ENCODE results near the gene NUDT6.

Gene NUDT6, protein sequence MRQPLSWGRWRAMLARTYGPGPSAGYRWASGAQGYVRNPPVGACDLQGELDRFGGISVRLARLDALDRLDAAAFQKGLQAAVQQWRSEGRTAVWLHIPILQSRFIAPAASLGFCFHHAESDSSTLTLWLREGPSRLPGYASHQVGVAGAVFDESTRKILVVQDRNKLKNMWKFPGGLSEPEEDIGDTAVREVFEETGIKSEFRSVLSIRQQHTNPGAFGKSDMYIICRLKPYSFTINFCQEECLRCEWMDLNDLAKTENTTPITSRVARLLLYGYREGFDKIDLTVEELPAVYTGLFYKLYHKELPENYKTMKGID

DNA sequence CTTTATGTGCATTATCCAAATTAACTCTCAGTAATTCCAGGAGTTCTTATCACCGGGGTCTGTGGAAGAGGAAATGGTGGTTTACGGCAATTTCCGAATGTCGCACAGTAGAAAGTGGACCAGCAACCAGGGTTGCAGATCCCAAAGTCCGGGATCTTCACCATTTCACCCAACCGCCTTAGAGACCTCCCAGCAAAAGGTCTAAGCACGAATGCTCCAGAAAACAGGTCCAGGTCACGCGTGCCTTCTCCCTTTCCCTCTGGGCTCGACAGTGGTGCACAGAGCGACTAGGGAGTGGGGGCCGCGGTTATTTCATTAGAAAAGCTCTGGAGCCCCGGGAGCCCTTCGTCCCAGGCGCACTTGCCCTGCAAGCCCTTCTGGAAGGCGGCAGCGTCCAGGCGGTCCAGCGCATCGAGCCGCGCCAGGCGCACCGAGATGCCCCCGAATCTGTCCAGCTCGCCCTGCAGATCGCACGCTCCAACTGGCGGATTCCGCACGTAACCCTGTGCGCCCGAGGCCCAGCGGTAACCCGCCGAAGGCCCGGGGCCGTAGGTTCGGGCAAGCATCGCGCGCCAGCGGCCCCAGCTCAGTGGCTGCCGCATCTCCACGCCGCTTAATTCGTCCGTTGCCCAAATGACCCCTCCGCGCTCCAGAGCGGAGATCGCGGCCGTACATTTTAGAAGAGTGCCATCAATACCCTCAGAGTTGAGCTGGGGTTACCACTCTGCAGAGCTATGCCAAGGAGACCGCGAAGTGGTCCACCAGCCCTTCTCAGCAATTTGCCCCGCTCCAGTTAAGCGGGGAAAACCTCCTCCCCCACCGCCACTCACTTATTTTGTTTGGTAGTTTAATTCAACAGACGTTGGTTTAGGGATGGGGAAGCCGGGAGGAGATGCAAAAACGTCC is at the start of gene NUDT6:
Gene NUDT6 (minus strand): TSS at position 627 of the 906 bp plus-strand sequence. CDS start 25 bp downstream, at position 602.
- Histone ChIP-seq H3K9me3 (ENCODE audit: control insufficient read depth, insufficient read depth, low read length) (no peaks in the 10 kb centered on the region), H3K4me1 (ENCODE audit: control insufficient read depth, insufficient read depth, low read length) (peaks cover 3% of the 10 kb centered on the region), H3K36me3 (ENCODE audit: control insufficient read depth, insufficient read depth, low read length) (no peaks in the 10 kb centered on the region), H3K9ac (ENCODE audit: low read depth, low read length) (peak within 1 kb of the TSS; percentile 84), H3K4me3 (ENCODE audit: low read depth, low read length) (peak within 1 kb of the TSS; percentile 91), H3K27me3 (ENCODE audit: control insufficient read depth, insufficient read depth, low read length) (no peaks in the 10 kb centered on the region)

DNA sequence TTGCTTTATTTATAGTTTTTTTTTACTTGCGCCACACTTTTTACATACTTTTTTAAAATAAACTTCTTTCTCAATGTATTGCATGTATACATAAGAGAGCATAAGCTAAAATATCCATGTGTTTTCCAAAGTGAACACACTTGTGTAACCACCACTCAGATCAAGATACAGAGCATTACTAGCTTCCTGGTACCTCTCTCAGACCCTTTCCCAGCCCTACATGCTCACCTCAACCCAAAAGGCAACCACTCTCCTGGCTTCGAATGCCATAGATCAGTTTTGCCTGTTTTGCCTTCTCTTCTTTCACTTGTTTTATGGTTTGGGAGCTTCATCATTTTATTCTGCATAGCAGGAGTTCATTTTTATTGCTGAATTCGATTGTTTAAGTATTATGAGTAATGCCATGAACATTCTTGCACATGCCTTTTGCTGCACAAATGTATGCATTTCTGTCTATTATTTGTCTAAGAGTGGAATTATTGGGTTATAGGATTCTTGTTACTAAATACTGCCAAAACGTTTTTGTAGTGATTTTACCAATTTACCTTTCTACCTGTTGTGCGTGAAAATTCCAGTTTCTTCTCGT is 45.9 kb upstream of the NUDT6 start:
- Histone ChIP-seq H3K4me3 (ENCODE audit: low read depth, low read length) (no peak overlapping the region), H3K4me1 (ENCODE audit: control insufficient read depth, insufficient read depth, low read length) (no peaks in the 10 kb centered on the region), H3K27me3 (ENCODE audit: control insufficient read depth, insufficient read depth, low read length) (no peaks in the 10 kb centered on the region), H3K36me3 (ENCODE audit: control insufficient read depth, insufficient read depth, low read length) (no peaks in the 10 kb centered on the region), H3K9ac (ENCODE audit: low read depth, low read length) (no peak overlapping the region), H3K9me3 (ENCODE audit: control insufficient read depth, insufficient read depth, low read length) (no peaks in the 10 kb centered on the region)

DNA sequence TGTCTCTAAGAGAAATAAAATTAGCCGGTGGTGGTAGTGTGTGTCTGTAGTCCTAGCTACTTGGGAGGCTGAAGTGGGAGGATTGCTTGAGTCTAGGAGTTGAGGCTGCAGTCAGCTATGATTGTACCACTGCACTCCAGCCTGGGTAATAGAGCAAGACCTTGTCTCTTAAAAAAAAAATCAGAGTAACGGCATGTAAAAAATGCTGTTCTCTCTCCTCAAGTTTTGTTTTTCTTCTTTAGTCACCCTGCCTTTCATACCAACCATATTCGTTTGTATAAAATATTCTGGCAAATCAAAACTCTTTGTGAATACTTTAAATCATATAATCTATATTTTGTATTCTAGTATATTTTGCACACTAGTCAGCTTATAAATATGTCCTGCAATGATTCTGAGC is 44.8 kb upstream of the NUDT6 start:
- no peaks in the 10 kb centered on the region for H3K27me3 ChIP-seq (ENCODE audit: control insufficient read depth, insufficient read depth, low read length)
- H3K36me3 ChIP-seq (ENCODE audit: control insufficient read depth, insufficient read depth, low read length), result no peaks in the 10 kb centered on the region
- H3K4me1 ChIP-seq (ENCODE audit: control insufficient read depth, insufficient read depth, low read length), result no peaks in the 10 kb centered on the region
- no peak overlapping the region for H3K4me3 ChIP-seq (ENCODE audit: low read depth, low read length)
- H3K9ac ChIP-seq (ENCODE audit: low read depth, low read length), result no peak overlapping the region
- H3K9me3 ChIP-seq (ENCODE audit: control insufficient read depth, insufficient read depth, low read length), result no peaks in the 10 kb centered on the region

DNA sequence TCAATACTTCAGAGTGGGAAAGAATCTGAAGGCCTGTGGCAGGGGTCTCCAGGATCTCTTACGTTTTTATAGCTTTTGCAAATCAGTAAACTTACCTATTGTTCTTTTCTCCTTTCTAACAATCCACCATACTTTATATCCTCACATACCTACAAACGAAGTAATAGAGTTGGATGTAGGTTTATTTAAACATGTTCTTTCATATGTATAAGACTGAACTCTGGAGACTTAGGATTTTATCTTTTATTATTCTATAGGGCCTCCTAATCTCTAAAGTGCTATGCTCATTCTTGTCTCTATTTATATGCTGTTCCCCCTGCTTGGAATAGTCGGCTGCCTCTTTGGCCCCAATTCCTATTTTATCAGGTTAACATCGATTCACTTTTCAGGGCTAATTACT is 43.8 kb upstream of the NUDT6 start:
- no peaks in the 10 kb centered on the region for H3K36me3 ChIP-seq (ENCODE audit: control insufficient read depth, insufficient read depth, low read length)
- H3K4me1 ChIP-seq (ENCODE audit: control insufficient read depth, insufficient read depth, low read length), result no peaks in the 10 kb centered on the region
- no peaks in the 10 kb centered on the region for H3K27me3 ChIP-seq (ENCODE audit: control insufficient read depth, insufficient read depth, low read length)
- H3K4me3 ChIP-seq (ENCODE audit: low read depth, low read length), result no peak overlapping the region
- no peaks in the 10 kb centered on the region for H3K9me3 ChIP-seq (ENCODE audit: control insufficient read depth, insufficient read depth, low read length)
- no peak overlapping the region for H3K9ac ChIP-seq (ENCODE audit: low read depth, low read length)

DNA sequence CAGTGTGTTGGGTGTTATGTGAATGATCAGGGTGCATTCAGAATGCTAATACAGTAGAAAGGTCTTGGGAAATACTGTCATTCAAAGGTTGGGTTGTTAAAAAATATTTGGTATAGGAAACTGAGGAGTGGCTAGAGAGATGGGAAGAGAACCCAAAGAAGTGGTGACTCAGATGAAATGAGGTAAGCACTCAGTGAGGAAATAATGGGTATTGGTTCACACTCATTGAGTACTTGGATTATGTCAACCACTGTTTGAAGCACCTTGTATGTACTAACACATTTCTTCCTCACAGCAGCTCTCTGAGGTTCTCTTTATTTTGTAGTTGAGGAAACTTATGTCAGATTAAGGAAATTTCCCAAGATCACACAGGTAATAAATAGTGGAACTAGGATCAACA is 40.8 kb upstream of the NUDT6 start:
- Histone ChIP-seq H3K9ac (ENCODE audit: low read depth, low read length) (no peak overlapping the region), H3K4me1 (ENCODE audit: control insufficient read depth, insufficient read depth, low read length) (no peaks in the 10 kb centered on the region), H3K9me3 (ENCODE audit: control insufficient read depth, insufficient read depth, low read length) (no peaks in the 10 kb centered on the region), H3K27me3 (ENCODE audit: control insufficient read depth, insufficient read depth, low read length) (no peaks in the 10 kb centered on the region), H3K36me3 (ENCODE audit: control insufficient read depth, insufficient read depth, low read length) (no peaks in the 10 kb centered on the region), H3K4me3 (ENCODE audit: low read depth, low read length) (no peak overlapping the region)

DNA sequence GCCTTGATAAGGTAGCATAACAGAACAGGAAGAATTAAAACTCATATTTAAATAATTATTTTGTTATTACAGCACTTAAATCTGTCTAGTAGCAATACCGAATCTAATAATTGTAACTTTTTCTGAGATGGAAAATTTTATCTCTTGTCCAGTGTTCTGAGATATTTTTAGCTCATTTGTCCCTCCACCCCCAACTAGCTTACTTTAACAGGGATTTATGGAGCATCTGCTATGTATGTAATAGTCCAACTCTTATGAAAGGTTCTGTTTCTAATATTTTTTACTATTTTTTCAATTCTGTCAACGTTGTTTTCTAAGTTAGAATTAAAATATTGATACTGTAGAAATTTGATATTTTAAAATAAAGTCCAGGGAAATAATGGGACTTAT is 38.2 kb upstream of the NUDT6 start:
- H3K4me3 ChIP-seq (ENCODE audit: low read depth, low read length), result no peak overlapping the region
- no peaks in the 10 kb centered on the region for H3K36me3 ChIP-seq (ENCODE audit: control insufficient read depth, insufficient read depth, low read length)
- H3K27me3 ChIP-seq (ENCODE audit: control insufficient read depth, insufficient read depth, low read length), result no peaks in the 10 kb centered on the region
- no peaks in the 10 kb centered on the region for H3K4me1 ChIP-seq (ENCODE audit: control insufficient read depth, insufficient read depth, low read length)
- H3K9me3 ChIP-seq (ENCODE audit: control insufficient read depth, insufficient read depth, low read length), result no peaks in the 10 kb centered on the region
- no peak overlapping the region for H3K9ac ChIP-seq (ENCODE audit: low read depth, low read length)

DNA sequence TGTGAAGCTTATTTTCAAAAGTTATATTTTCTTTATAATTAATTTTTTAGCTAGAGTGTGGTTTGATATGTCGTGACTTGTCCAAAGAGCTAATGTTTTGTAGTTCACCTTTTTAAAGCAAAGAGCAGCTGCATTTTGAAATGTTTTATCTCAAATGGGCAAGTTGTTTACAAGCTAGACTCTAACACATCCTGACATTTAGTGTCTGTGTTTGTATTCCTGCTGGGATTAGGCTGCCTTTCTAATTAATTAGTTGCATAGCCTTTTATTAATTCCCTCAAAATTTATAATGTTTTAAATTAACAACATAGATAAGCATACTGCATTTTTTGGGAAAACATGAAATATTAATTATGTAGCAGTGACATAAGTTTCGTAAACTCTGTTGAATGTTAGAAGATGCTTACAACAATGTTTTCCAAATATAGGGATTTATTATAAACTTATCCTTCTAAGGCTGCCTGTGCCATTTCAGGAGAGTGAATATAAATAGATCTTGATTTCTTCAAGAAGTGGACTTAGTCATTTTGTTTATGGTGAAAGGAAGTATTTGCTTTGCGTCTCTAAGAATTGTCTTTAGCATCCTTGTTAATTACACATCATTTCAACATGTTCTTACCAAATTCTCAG is 37.7 kb upstream of the NUDT6 start:
- no peak overlapping the region for H3K9ac ChIP-seq (ENCODE audit: low read depth, low read length)
- no peaks in the 10 kb centered on the region for H3K9me3 ChIP-seq (ENCODE audit: control insufficient read depth, insufficient read depth, low read length)
- H3K27me3 ChIP-seq (ENCODE audit: control insufficient read depth, insufficient read depth, low read length), result no peaks in the 10 kb centered on the region
- no peak overlapping the region for H3K4me3 ChIP-seq (ENCODE audit: low read depth, low read length)
- H3K36me3 ChIP-seq (ENCODE audit: control insufficient read depth, insufficient read depth, low read length), result no peaks in the 10 kb centered on the region
- no peaks in the 10 kb centered on the region for H3K4me1 ChIP-seq (ENCODE audit: control insufficient read depth, insufficient read depth, low read length)

DNA sequence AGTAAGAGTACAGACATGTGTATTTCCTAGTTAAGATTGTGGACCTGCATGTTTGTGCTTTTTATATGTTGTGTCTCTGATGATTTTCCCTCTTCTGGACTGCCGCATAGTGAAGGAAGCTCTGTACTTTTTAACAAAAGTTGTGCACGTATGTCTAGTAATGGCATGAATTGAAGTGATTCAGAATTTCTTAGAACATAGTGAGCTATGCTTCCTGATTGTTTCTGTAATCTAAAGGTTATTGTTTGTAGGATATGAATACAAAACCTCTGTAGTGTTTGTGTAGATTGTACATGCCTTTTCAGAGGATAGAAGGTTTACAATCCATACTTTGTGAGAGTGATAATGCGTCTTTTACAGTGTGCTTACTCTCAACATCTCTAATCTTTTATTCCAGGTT is 37.0 kb upstream of the NUDT6 start:
- H3K36me3 ChIP-seq (ENCODE audit: control insufficient read depth, insufficient read depth, low read length), result no peaks in the 10 kb centered on the region
- no peaks in the 10 kb centered on the region for H3K9me3 ChIP-seq (ENCODE audit: control insufficient read depth, insufficient read depth, low read length)
- no peak overlapping the region for H3K4me3 ChIP-seq (ENCODE audit: low read depth, low read length)
- no peak overlapping the region for H3K9ac ChIP-seq (ENCODE audit: low read depth, low read length)
- no peaks in the 10 kb centered on the region for H3K4me1 ChIP-seq (ENCODE audit: control insufficient read depth, insufficient read depth, low read length)
- H3K27me3 ChIP-seq (ENCODE audit: control insufficient read depth, insufficient read depth, low read length), result no peaks in the 10 kb centered on the region

DNA sequence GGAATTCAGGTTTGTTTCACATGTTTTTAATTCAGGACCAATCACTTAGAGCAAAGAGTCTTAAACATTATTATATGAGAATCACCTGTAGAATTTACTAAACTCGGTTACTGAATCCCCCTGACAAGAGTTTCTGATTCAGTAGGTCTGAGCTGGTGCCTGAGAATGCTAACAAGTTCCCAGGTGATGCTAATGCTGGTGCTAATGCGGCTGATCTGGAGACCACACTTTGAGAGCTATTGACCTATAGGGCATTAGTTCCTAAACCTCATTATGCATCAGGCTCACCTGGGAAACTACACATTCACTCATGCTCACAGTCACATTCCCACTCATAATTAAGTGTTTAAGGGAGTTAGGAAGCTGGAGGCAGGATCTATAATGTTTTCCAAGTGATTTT is 36.1 kb upstream of the NUDT6 start:
- Histone ChIP-seq H3K27me3 (ENCODE audit: control insufficient read depth, insufficient read depth, low read length) (no peaks in the 10 kb centered on the region), H3K9ac (ENCODE audit: low read depth, low read length) (no peak overlapping the region), H3K9me3 (ENCODE audit: control insufficient read depth, insufficient read depth, low read length) (no peaks in the 10 kb centered on the region), H3K36me3 (ENCODE audit: control insufficient read depth, insufficient read depth, low read length) (no peaks in the 10 kb centered on the region), H3K4me3 (ENCODE audit: low read depth, low read length) (no peak overlapping the region), H3K4me1 (ENCODE audit: control insufficient read depth, insufficient read depth, low read length) (no peaks in the 10 kb centered on the region)

DNA sequence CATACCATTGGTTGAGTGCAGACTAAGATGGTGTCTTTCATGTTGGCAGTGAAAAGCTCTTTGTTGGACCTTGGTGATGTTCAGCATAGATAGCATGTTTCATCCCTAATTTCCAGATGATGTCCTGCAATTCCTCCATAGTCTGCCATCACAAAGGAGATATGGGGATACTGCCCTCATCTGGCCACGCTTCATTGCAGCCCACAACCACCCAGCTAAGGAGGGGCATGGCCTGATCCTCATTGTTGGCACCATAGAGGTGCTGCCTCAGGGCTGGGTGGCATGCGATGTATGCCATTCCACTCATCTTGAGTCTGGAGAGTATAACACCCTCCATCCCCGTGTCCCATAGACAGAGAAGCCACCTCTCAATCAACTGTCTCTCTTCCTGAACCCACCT is 31.5 kb upstream of the NUDT6 start:
- Histone ChIP-seq H3K4me3 (ENCODE audit: low read depth, low read length) (no peak overlapping the region), H3K27me3 (ENCODE audit: control insufficient read depth, insufficient read depth, low read length) (no peaks in the 10 kb centered on the region), H3K9ac (ENCODE audit: low read depth, low read length) (no peak overlapping the region), H3K9me3 (ENCODE audit: control insufficient read depth, insufficient read depth, low read length) (no peaks in the 10 kb centered on the region), H3K36me3 (ENCODE audit: control insufficient read depth, insufficient read depth, low read length) (peaks cover 24% of the 10 kb centered on the region), H3K4me1 (ENCODE audit: control insufficient read depth, insufficient read depth, low read length) (no peaks in the 10 kb centered on the region)

DNA sequence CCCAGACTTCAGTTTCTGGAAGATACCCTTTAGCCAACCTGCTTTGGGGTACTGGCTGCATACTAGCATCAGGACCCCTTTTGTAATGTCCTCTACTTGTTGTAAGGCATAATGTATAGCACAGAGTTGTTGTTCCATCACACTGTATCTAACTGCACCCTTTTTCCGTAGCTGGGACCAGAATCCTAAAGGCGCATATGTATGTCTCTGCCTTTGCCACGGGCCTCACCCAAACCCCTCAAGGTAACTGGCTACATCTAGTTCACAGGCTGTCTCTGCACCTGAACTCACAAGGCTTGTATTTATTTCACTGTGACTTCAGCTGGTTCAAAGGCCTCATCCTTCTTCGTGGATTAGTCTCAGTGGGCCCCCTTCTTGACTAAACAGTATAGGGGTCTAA is 29.6 kb upstream of the NUDT6 start:
- no peak overlapping the region for H3K4me3 ChIP-seq (ENCODE audit: low read depth, low read length)
- no peak overlapping the region for H3K9ac ChIP-seq (ENCODE audit: low read depth, low read length)
- H3K4me1 ChIP-seq (ENCODE audit: control insufficient read depth, insufficient read depth, low read length), result no peaks in the 10 kb centered on the region
- no peaks in the 10 kb centered on the region for H3K9me3 ChIP-seq (ENCODE audit: control insufficient read depth, insufficient read depth, low read length)
- H3K27me3 ChIP-seq (ENCODE audit: control insufficient read depth, insufficient read depth, low read length), result no peaks in the 10 kb centered on the region
- peaks cover 33% of the 10 kb centered on the region for H3K36me3 ChIP-seq (ENCODE audit: control insufficient read depth, insufficient read depth, low read length)

Data from iPS-15b (cell line).